Epithelial cell of proximal tubule (primary cell): ENCODE measurements around the gene FLNB. TPM values are rescaled to one million over a fixed set of nuclear protein-coding genes. Genes with fewer than 3 reads are reported as not detected.
"Not testable (repeated sequence)": the region's sequence is repeated elsewhere in the genome, so short reads cannot be mapped to it uniquely, and the experiment has no call there.

Experiments used
- DNase-seq: peaks from one replicate; pipeline ENCODE4 v3.0.0-alpha.2; 2011; ENCODE audit warnings: low read depth
- H3K4me3 ChIP-seq: 2 replicates; pipeline ENCODE4 v1.5.1; 2011; ENCODE audit warnings: low read depth, mild to moderate bottlenecking, low read length
- CTCF ChIP-seq: conservative IDR thresholded peaks from 2 replicates; pipeline ENCODE4 v1.5.1; 2012; ENCODE audit warnings: low read depth, mild to moderate bottlenecking, low read length
- total RNA-seq: library from RNA; depleted of rRNA; stranded (reverse); fragments of >200 nt; gene quantifications from 2 replicates; pipeline ENCODE4 v1.2.3, GENCODE V29; 2015

FLNB gene
- total RNA-seq, 1 donor from 2014 or later = 223 TPM

- TF ChIP-seq CTCF = no peak
- DNase-seq = no peak
Measured at GRCh38 chr3:58193682-58194407, 185.6 kb downstream of the FLNB start.

GRCh38 chr3:58197588-58197987 is 189.4 kb downstream of the FLNB start:
- TF ChIP-seq CTCF = no peak
- no peak for DNase-seq
- no peak overlapping the region for H3K4me3 ChIP-seq

More at GRCh38 chr3:58193682-58194407, 185.6 kb downstream of the FLNB start:
- H3K4me3 ChIP-seq = no peak overlapping the region

- TF ChIP-seq CTCF = no peak
- no peak for DNase-seq
- H3K4me3 ChIP-seq = no peak overlapping the region
Measured at GRCh38 chr3:58198362-58198761, 190.1 kb downstream of the FLNB start.

GRCh38 chr3:58198804-58199203 is 190.6 kb downstream of the FLNB start:
- DNase-seq = no peak
- no peak for TF ChIP-seq CTCF
- H3K4me3 ChIP-seq = no peak overlapping the region

GRCh38 chr3:58200121-58200709 is 192.0 kb downstream of the FLNB start:
- H3K4me3 ChIP-seq = no peak overlapping the region
- no peak for TF ChIP-seq CTCF
- no peak for DNase-seq

- DNase-seq = no peak
- TF ChIP-seq CTCF = no peak
- H3K4me3 ChIP-seq = no peak overlapping the region
Measured at GRCh38 chr3:58200846-58201355, 192.7 kb downstream of the FLNB start.

- H3K4me3 ChIP-seq, DNase-seq: not testable (repeated sequence)
Measured at GRCh38 chr3:58201451-58201850, 193.2 kb downstream of the FLNB start.
